IMR-90 (cell line): ENCODE data around the gene LYZL6. TPM values are rescaled to one million over a fixed set of nuclear protein-coding genes. Genes with fewer than 3 reads are reported as not detected.
A peak's percentile ranks its signal among the peaks of the same experiment; 100 is the strongest.

Experiments used
- ATAC-seq: fragments of 200-7000 bp; cut with Tn5 transposase; 2 replicates; pipeline ENCODE4 v1.9.1; 2020; ENCODE audit warnings: low read depth, mild to moderate bottlenecking, moderate library complexity
- BruUV-seq: library from RNA; stranded (reverse); fragments of 400-500 nt; replicated peaks from 2 replicates; lab custom pipeline; 2021; lab: Mats Ljungman, UMichigan
- CTCF ChIA-PET: fragments of 300-600 bp; formaldehyde crosslinking; extraction: SDS; loops from one replicate; lab custom pipeline; 2021; ENCODE audit warnings: antibody characterized with exemption; lab: Yijun Ruan, JAX
- POLR2A ChIA-PET: fragments of 300-600 bp; sonication (Branson Sonifier 250); formaldehyde crosslinking; loops from one replicate; lab custom pipeline; 2022; ENCODE audit warnings: antibody characterized with exemption; ENCODE audit not compliant: unreplicated experiment; lab: Charles Lee
- DNase-seq: peaks from one replicate; pipeline ENCODE4 v3.0.0; 2013
- H2AFZ ChIP-seq: replicated peaks from 2 replicates; pipeline ENCODE3; 2013; ENCODE audit warnings: low read length, mild to moderate bottlenecking; ENCODE audit not compliant: poor library complexity
- H2AK5ac ChIP-seq: 2 replicates; pipeline ENCODE4 v1.6.1; 2013; ENCODE audit warnings: low read depth, low read length, inconsistent platforms
- H2AK9ac ChIP-seq: replicated peaks from 2 replicates; pipeline ENCODE3; 2013; ENCODE audit warnings: mild to moderate bottlenecking, low read depth, low read length, moderate library complexity; ENCODE audit not compliant: poor library complexity
- H2BK120ac ChIP-seq: 2 replicates; pipeline ENCODE4 v1.6.1; 2013; ENCODE audit warnings: low read depth, low read length, inconsistent platforms
- H2BK15ac ChIP-seq: 3 replicates; pipeline ENCODE4 v1.6.1; 2013; ENCODE audit warnings: low read depth, low read length, inconsistent platforms
- H2BK20ac ChIP-seq: 2 replicates; pipeline ENCODE4 v1.6.1; 2013; ENCODE audit warnings: low read depth, mild to moderate bottlenecking, inconsistent platforms, low read length, moderate library complexity
- H2BK5ac ChIP-seq: 2 replicates; pipeline ENCODE4 v1.6.1; 2013; ENCODE audit warnings: mild to moderate bottlenecking, low read depth, low read length, inconsistent platforms; ENCODE audit not compliant: poor library complexity, severe bottlenecking
- H3K14ac ChIP-seq: replicated peaks from 2 replicates; pipeline ENCODE4 v1.6.1; 2013; ENCODE audit warnings: low read depth, low read length, inconsistent platforms
- H3K18ac ChIP-seq: 2 replicates; pipeline ENCODE4 v1.6.1; 2013; ENCODE audit warnings: low read depth, low read length, control low read depth
- H3K23ac ChIP-seq: 2 replicates; pipeline ENCODE4 v1.6.1; 2013; ENCODE audit warnings: low read depth, low read length, inconsistent platforms
- H3K27ac ChIP-seq: 2 replicates; pipeline ENCODE4 v1.5.1; 2013; ENCODE audit warnings: mild to moderate bottlenecking, control low read depth, low read length; ENCODE audit not compliant: insufficient read depth
- H3K27me3 ChIP-seq: 2 replicates; pipeline ENCODE4 v1.6.1; 2013; ENCODE audit warnings: low read length; ENCODE audit not compliant: control insufficient read depth, insufficient read depth
- H3K36me3 ChIP-seq: 2 replicates; pipeline ENCODE4 v1.6.1; 2013; ENCODE audit warnings: low read length, mixed read lengths; ENCODE audit not compliant: control insufficient read depth, insufficient read depth
- H3K4ac ChIP-seq: 2 replicates; pipeline ENCODE4 v1.6.1; 2013; ENCODE audit warnings: low read depth, low read length, inconsistent platforms
- H3K4me1 ChIP-seq: 2 replicates; pipeline ENCODE4 v1.6.1; 2013; ENCODE audit warnings: low read length, mixed read lengths; ENCODE audit not compliant: control insufficient read depth, insufficient read depth
- H3K4me2 ChIP-seq: 2 replicates; pipeline ENCODE4 v1.6.1; 2013; ENCODE audit warnings: low read depth, mild to moderate bottlenecking, control low read depth, low read length, moderate library complexity
- H3K4me3 ChIP-seq: 2 replicates; pipeline ENCODE4 v1.5.1; 2013; ENCODE audit warnings: low read depth, mild to moderate bottlenecking, control low read depth, low read length, moderate library complexity; ENCODE audit not compliant: insufficient read depth
- H3K56ac ChIP-seq: 2 replicates; pipeline ENCODE4 v1.6.1; 2013; ENCODE audit warnings: low read length, inconsistent platforms; ENCODE audit not compliant: insufficient read depth; ENCODE audit errors: extremely low read depth
- H3K79me1 ChIP-seq, 2 experiments: 2 replicates each; pipeline ENCODE4 v1.6.1; 2013; ENCODE audit warnings: low read length in 2 of 2, inconsistent platforms in 1 of 2, low read depth in 1 of 2
- H3K9ac ChIP-seq: 2 replicates; pipeline ENCODE4 v1.6.1; 2013; ENCODE audit warnings: low read depth, low read length, control low read depth
- H3K9me1 ChIP-seq: 2 replicates; pipeline ENCODE4 v1.6.1; 2013; ENCODE audit warnings: low read length, inconsistent platforms; ENCODE audit not compliant: insufficient read depth
- H3K9me3 ChIP-seq: 2 replicates; pipeline ENCODE4 v1.6.1; 2013; ENCODE audit warnings: low read length; ENCODE audit not compliant: control insufficient read depth, insufficient read depth
- H4K20me1 ChIP-seq: 2 replicates; pipeline ENCODE4 v1.6.1; 2013; ENCODE audit warnings: low read length, inconsistent platforms; ENCODE audit not compliant: insufficient read depth
- H4K5ac ChIP-seq: 2 replicates; pipeline ENCODE4 v1.6.1; 2013; ENCODE audit warnings: mild to moderate bottlenecking, low read depth, low read length, control low read depth
- H4K8ac ChIP-seq, 2 experiments: 2 replicates each; pipeline ENCODE4 v1.6.1; 2013; ENCODE audit warnings: low read depth in 2 of 2, low read length in 2 of 2, control low read depth in 1 of 2, inconsistent platforms in 1 of 2
- H4K91ac ChIP-seq: 2 replicates; pipeline ENCODE4 v1.6.1; 2013; ENCODE audit warnings: low read depth, low read length, inconsistent platforms; ENCODE audit not compliant: insufficient read depth
- CHD1 ChIP-seq: IDR thresholded peaks from 2 replicates; pipeline ENCODE4 v1.6.1; 2012; ENCODE audit warnings: low read depth, low read length, improper control_type of control experiment
- POLR2A ChIP-seq: IDR thresholded peaks from 2 replicates; pipeline ENCODE4 v1.6.1; 2012; ENCODE audit warnings: mild to moderate bottlenecking, low read depth, low read length
- RAD21 ChIP-seq: IDR thresholded peaks from 2 replicates; pipeline ENCODE4 v1.6.1; 2012; ENCODE audit warnings: low read length, improper control_type of control experiment
- SMC3 ChIP-seq: fragments of 150-350 bp; IDR thresholded peaks from 2 replicates; pipeline ENCODE4 v1.6.1; 2016; ENCODE audit warnings: low read depth, mild to moderate bottlenecking, antibody characterized with exemption, low read length, moderate library complexity
- WGBS, 2 experiments: methylation state at CpG; one replicate each; pipeline versions ENCODE4 v1.1.5 to v1.1.7; 2013; ENCODE audit warnings: missing lambda C conversion rate in 2 of 2; ENCODE audit not compliant: insufficient read length in 1 of 2; ENCODE audit errors: extremely low coverage in 2 of 2; 5-methylcytosine and 5-hydroxymethylcytosine counted together
- dilution Hi-C: fragments of 300-500 bp; cut with HindIII; formaldehyde crosslinking; loops from one replicate; pipeline ENCODE4 v1.14.3; 2018; ENCODE audit warnings: low sequenced_read_pairs; ENCODE audit not compliant: unreplicated experiment
- in situ Hi-C: fragments of 300-500 bp; cut with MboI; formaldehyde crosslinking; loops from 3 replicates; pipeline ENCODE4 v1.14.3; 2019; ENCODE audit warnings: low sequenced_read_pairs, inconsistent platforms, mixed read lengths
- intact Hi-C: fragments of 100-400 bp; cut with micrococcal nuclease; formaldehyde crosslinking; loops from 2 replicates; pipeline ENCODE4 v1.10.0; 2022
- polyA plus RNA-seq, 3 experiments: library from polyadenylated mRNA; depleted of rRNA; stranded (reverse); fragments of >200 nt; gene quantifications; 2 replicates each; pipeline ENCODE4 v1.2.3, GENCODE V29; 2012; ENCODE audit warnings: low replicate concordance in 1 of 3
- total RNA-seq: library from RNA; depleted of rRNA; stranded (reverse); fragments of >200 nt; gene quantifications from 2 replicates; pipeline ENCODE4 v1.2.3, GENCODE V29; 2012
- TF ChIP-seq, protein P1 (sequence below): conservative IDR thresholded peaks from 2 replicates; pipeline ENCODE4 v1.5.1; 2012; ENCODE audit warnings: mild to moderate bottlenecking, low read depth, low read length, improper control_type of control experiment

Gene LYZL6
- total and polyA plus RNA-seq, 2 of the 4 experiments (the other 2 are of a cell fraction): not detected

DNA sequence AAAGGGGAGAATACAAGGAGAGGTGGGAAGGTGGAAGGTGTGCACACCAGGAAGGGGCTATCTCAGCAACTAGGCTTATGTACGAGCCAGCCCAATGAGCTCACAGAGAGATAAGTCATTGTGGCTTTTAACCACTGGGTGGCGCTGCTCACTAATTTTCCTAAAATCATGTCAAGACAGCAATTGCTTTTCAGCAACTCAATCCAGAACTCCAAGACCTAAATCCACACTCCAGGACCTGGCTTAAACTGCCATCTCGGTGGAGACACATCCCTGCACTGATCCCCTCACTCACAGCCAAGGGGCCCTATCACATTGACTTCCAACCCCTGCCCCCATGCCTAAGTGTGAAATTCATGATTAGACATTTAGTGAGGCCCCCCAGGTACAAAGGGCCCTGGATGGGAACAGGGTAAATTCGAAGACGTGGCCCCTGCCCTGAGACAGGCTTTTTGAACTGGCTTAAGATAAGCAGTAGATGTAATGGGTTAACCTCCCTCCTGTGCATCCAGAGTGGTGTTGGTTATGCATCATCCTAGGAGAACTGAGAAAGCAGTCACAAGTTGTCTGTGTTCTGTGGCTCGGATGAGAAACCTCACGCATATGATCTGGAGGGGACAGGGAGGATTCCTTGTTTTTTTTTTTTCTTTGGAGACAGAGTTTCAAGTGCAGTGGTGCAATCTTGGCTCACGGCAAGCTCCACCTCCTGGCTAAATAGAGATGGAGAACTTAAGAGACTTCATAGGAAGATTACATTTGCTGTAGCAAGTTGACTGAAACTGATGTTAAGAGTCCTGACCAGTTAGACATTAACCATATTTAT lies 26.3 kb upstream of the LYZL6 start:
- CTCF ChIA-PET: interaction anchor here (0.6 to 1.8 kb wide), 6 partner anchors 12 to 514 kb away, joined by 3 to 6 read pairs (median 4); no protein-coding TSS in a partner anchor
- H3K4me2 ChIP-seq: no peak overlapping the region
- no peak overlapping the region for H3K9ac ChIP-seq
- no peaks in the 10 kb centered on the region for H3K9me3 ChIP-seq
- H3K23ac ChIP-seq: no peak overlapping the region
- DNase-seq (peak; percentile 73), ATAC-seq (peak; percentile 80)
- H2BK15ac ChIP-seq: no peak overlapping the region
- no peaks in the 10 kb centered on the region; the same call in 1 of the 2 replicates for H3K9me1 ChIP-seq
- H4K8ac ChIP-seq: no peak overlapping the region
- no peak overlapping the region for H3K14ac ChIP-seq
- TF ChIP-seq SMC3 (peak; percentile 72), CHD1 (no peak), POLR2A (no peak), RAD21 (peak; percentile 82)
- TF ChIP-seq, protein P1, sequence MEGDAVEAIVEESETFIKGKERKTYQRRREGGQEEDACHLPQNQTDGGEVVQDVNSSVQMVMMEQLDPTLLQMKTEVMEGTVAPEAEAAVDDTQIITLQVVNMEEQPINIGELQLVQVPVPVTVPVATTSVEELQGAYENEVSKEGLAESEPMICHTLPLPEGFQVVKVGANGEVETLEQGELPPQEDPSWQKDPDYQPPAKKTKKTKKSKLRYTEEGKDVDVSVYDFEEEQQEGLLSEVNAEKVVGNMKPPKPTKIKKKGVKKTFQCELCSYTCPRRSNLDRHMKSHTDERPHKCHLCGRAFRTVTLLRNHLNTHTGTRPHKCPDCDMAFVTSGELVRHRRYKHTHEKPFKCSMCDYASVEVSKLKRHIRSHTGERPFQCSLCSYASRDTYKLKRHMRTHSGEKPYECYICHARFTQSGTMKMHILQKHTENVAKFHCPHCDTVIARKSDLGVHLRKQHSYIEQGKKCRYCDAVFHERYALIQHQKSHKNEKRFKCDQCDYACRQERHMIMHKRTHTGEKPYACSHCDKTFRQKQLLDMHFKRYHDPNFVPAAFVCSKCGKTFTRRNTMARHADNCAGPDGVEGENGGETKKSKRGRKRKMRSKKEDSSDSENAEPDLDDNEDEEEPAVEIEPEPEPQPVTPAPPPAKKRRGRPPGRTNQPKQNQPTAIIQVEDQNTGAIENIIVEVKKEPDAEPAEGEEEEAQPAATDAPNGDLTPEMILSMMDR: peak; percentile 87
- no peak overlapping the region for H4K5ac ChIP-seq
- POLR2A ChIA-PET: no interaction called here
- no peak overlapping the region for H3K27ac ChIP-seq
- H3K18ac ChIP-seq: no peak overlapping the region
- no peak overlapping the region for H2AK5ac ChIP-seq
- H3K4ac ChIP-seq: no peak overlapping the region
- dilution Hi-C loops: no loop called here
- no TSS peak for BruUV-seq
- no peak overlapping the region for H3K4me3 ChIP-seq
- intact Hi-C loops: loop anchor here (1.0 to 2.0 kb wide), 4 partner anchors 40 to 513 kb away; no protein-coding TSS in a partner anchor
- no peak overlapping the region for H2BK5ac ChIP-seq
- no peak overlapping the region for H2BK120ac ChIP-seq
- no peaks in the 10 kb centered on the region for H3K36me3 ChIP-seq
- 18% methylated on average over 4 of the region's 8 CpGs; no CpG with 5 or more reads in 1 of the 2 experiments for WGBS, 2 experiments
- H2AK9ac ChIP-seq: no peak overlapping the region
- H4K20me1 ChIP-seq: no peaks in the 10 kb centered on the region
- H3K27me3 ChIP-seq: peaks cover 5% of the 10 kb centered on the region
- no peak overlapping the region for H4K91ac ChIP-seq
- in situ Hi-C loops: loop anchor here (5.0 kb wide), 1 partner anchor 178 kb away; no protein-coding TSS in a partner anchor
- H3K4me1 ChIP-seq: peaks cover 6% of the 10 kb centered on the region
- no peak overlapping the region for H2BK20ac ChIP-seq
- H3K79me1 ChIP-seq: no peaks in the 10 kb centered on the region
- H3K56ac ChIP-seq: no peak overlapping the region
- H2AFZ ChIP-seq: no peak overlapping the region
